SK-N-SH treated with all-trans-retinoic acid at 6 μM for 48 hours (cell line): ENCODE measurements around the gene GRIA1.

Experiments
- ARNTL ChIP-seq: fragments of 450-650 bp; formaldehyde crosslinking; IDR thresholded peaks from 2 replicates; pipeline ENCODE4 v1.5.0; 2020; ENCODE audit warnings: low read depth, mild to moderate bottlenecking, moderate library complexity, borderline replicate concordance
- CREB5 ChIP-seq: fragments of 250-450 bp; sonication (Bioruptor Pico); IDR thresholded peaks from 2 replicates; pipeline ENCODE4 v1.5.1; 2020; ENCODE audit warnings: low read depth, mild to moderate bottlenecking, moderate library complexity
- OSR1 ChIP-seq: fragments of 250-450 bp; sonication (Bioruptor Pico); IDR thresholded peaks from 2 replicates; pipeline ENCODE4 v1.8.0; 2022; ENCODE audit warnings: moderate library complexity, mild to moderate bottlenecking, inconsistent platforms
- PPARA ChIP-seq: fragments of 250-450 bp; sonication (Bioruptor Pico); IDR thresholded peaks from 2 replicates; pipeline ENCODE4 v1.5.0; 2020; ENCODE audit warnings: mild to moderate bottlenecking, borderline replicate concordance
- TOX ChIP-seq: fragments of 250-450 bp; sonication (Bioruptor Pico); IDR thresholded peaks from 2 replicates; pipeline ENCODE4 v1.8.0; 2021; ENCODE audit warnings: mild to moderate bottlenecking, moderate library complexity, borderline replicate concordance
- ZC3H10 ChIP-seq: fragments of 250-450 bp; sonication (Bioruptor Pico); IDR thresholded peaks from 2 replicates; pipeline ENCODE4 v1.5.1; 2021; ENCODE audit warnings: mild to moderate bottlenecking, moderate library complexity
- ZFP3 ChIP-seq: fragments of 250-450 bp; sonication (Bioruptor Pico); IDR thresholded peaks from 2 replicates; pipeline ENCODE4 v1.5.0; 2020; ENCODE audit warnings: mild to moderate bottlenecking, moderate library complexity
- ZNF565 ChIP-seq: fragments of 450-650 bp; formaldehyde crosslinking; conservative IDR thresholded peaks from 2 replicates; pipeline ENCODE4 v1.5.0; 2020; ENCODE audit warnings: low read depth, mild to moderate bottlenecking, moderate library complexity
- TF ChIP-seq, protein P1 (sequence below): fragments of 250-450 bp; sonication (Bioruptor Pico); IDR thresholded peaks from 2 replicates; pipeline ENCODE4 v1.5.1; 2021; ENCODE audit warnings: mild to moderate bottlenecking, moderate library complexity

GRCh38 chr5:153559926-153560325 lies 69.5 kb downstream of the GRIA1 start:
- TF ChIP-seq PPARA (CRISPR knock-in tag) (no peak), ARNTL (no peak), TOX (CRISPR knock-in tag) (no peak), ZC3H10 (CRISPR knock-in tag) (no peak), ZFP3 (CRISPR knock-in tag) (no peak), CREB5 (CRISPR knock-in tag) (no peak), ZNF565 (CRISPR knock-in tag) (no peak), OSR1 (CRISPR knock-in tag) (no peak)
- TF ChIP-seq, protein P1, sequence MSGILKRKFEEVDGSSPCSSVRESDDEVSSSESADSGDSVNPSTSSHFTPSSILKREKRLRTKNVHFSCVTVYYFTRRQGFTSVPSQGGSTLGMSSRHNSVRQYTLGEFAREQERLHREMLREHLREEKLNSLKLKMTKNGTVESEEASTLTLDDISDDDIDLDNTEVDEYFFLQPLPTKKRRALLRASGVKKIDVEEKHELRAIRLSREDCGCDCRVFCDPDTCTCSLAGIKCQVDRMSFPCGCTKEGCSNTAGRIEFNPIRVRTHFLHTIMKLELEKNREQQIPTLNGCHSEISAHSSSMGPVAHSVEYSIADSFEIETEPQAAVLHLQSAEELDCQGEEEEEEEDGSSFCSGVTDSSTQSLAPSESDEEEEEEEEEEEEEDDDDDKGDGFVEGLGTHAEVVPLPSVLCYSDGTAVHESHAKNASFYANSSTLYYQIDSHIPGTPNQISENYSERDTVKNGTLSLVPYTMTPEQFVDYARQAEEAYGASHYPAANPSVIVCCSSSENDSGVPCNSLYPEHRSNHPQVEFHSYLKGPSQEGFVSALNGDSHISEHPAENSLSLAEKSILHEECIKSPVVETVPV = no peak
